GM19452 (cell line): ENCODE measurements around the gene XKRX.

Source experiments
- ATAC-seq: cut with Tn5 transposase; IDR thresholded peaks from one replicate; pipeline ENCODE4 v1.9.1; 2021; ENCODE audit not compliant: unreplicated experiment

The XKRX gene

GRCh38 chrX:100895365-100896075 is 33.2 kb downstream of the XKRX start:
- no peak for ATAC-seq

- no peak for ATAC-seq
These were observed 45.1 kb downstream of the XKRX start for GRCh38 chrX:100883654-100884053.

GRCh38 chrX:100880368-100880767 is 48.3 kb downstream of the XKRX start:
- ATAC-seq, result no peak

GRCh38 chrX:100874325-100874724 is 54.4 kb downstream of the XKRX start, which contains the start of gene NOX1:
Gene NOX1, minus strand, starts transcription at chrX:100874359. Its CDS starts 220 bp downstream, at chrX:100874139.
- no peak for ATAC-seq

- ATAC-seq, result no peak
These were observed 56.8 kb downstream of the XKRX start for GRCh38 chrX:100871594-100872560.

- ATAC-seq, result no peak
These were observed 58.2 kb downstream of the XKRX start for GRCh38 chrX:100870527-100870926.

- ATAC-seq, result no peak
These were observed 60.4 kb downstream of the XKRX start for GRCh38 chrX:100868273-100868672.

GRCh38 chrX:100864657-100865391 is 63.9 kb downstream of the XKRX start:
- no peak for ATAC-seq
